HG03103 (cell line): Measurements from ENCODE around the gene NCKAP5.
A peak's percentile ranks its signal among the peaks of the same experiment; 100 is the strongest.

Source experiments
- ATAC-seq: cut with Tn5 transposase; IDR thresholded peaks from one replicate; pipeline ENCODE4 v1.9.1; 2021; ENCODE audit warnings: low read depth; ENCODE audit not compliant: unreplicated experiment

NCKAP5 gene

DNA sequence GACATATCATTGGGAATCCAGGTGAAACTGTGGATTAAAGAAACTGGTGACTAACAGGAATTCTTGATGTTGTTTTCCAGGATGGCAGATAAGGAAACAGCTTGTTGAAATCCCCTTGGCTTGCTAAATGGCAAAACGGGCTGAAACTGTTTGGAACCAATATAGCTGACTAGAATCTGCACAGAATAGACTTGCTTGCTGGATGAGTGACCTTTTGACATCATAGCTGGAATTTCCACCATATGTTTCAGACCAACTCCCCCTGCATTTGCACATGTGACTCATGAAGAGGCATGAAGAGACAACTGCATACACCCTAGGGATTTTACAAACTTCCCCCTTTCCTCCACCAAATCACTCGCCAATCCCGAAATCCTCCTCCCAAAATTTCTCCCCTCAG lies 810.6 kb downstream of the NCKAP5 start:
- no peak for ATAC-seq

DNA sequence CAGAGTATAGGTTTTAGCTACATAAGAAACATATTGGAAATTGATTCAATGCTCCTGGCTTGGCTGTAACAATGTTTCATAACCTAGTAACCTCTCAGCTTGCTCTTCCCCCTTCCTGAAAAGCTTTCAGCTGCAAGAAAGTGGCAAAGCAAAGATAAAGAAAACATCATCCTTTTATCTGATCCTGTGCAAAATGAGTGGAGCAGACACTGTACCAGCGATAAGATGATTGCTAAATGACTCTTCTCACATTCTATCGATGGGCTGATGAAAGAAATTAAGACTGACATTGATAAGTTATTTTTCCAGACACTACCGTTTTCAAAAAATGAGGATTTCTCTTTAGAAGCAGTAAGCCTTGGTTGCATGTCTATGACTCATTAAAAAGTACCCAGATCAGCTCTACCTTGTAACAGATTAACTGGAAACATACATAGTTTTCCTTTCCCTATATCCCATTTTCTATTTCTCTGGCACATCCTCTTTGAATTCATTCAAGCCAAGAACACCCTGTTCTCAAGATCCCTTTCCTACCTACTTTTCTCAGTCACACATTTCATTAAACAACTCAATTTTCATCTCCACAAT lies 811.2 kb downstream of the NCKAP5 start:
- ATAC-seq = no peak

DNA sequence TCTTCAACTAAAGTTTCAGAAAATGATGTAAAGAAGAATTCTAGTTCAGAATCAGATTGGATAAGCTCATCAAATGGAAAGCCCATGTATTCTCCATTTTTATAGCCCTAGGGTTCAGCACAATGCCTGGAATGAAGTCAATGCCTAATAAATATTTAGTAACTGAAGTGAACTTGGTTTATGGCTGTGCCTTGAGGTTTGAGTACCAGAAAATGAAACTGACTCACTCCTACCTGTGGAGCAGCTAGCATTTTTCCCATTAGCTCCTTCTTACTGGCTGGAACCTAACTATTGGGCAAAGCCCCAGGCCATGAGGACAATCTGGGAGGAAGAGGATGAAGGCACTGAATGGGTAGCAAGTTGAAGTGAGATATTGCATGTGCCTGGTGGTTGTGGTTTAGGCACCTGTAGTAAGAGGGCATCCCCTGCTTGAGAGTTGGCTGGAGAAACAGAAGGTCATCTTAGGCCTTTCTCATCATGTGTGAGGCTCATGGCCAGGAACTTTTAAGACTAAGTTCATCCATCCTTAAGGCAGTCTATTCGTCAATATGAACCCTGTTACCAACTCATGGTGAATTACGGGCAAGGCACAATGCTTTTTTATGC lies 813.3 kb downstream of the NCKAP5 start:
- no peak for ATAC-seq

DNA sequence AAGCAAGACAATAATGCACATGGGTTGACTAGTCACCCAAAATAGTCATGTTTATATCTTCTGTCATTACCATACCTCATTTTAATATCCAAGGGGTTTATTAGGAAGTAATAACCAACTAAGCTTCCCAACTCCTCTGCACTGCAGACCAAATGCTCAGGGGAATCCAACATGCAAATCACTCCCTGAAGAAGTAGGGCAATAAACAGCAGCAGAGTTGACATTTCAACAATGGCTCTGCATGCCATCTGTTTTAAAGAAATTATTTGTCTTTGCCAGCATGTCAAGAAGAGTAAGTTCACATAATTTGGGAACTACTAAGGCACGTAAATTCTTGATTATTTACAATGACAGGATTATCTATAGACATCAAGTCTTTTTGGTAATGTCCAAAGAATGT lies 813.9 kb downstream of the NCKAP5 start:
- ATAC-seq = no peak

DNA sequence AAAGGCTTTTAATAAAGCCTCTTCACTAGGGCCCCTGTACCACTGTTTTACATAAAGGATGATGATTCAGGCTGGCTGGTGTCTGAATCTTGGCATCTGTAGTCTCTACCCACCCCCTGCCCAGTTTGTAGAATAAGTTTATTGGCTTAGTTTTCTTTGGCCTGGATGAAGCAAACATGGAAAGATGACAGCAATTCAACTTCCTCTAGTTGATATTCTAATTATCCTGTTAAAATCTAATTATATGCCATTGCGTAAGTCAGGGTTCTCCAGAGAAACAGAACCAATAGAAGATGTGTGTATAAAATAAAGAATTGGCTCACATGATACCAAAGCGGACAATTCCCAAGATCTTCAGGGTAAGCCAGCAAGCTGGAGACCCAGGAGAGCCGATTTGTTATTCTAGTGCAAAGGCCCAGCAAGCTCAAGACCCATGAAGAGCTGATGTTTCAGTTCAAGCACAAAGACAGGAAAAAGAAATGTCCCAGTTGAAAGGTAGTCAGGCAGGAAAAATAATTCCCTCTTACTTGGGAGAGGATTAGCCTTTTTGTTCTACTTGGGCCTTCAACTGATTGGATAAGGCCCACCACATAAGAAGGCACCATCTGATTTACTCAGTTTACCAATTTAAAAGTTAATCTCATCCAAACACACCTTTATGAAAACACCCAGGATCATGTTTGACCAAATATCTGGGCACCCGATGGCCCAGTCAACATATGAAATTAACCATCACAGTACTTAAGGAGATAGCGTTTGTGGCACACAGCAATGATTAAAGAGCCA lies 815.6 kb downstream of the NCKAP5 start:
- no peak for ATAC-seq

DNA sequence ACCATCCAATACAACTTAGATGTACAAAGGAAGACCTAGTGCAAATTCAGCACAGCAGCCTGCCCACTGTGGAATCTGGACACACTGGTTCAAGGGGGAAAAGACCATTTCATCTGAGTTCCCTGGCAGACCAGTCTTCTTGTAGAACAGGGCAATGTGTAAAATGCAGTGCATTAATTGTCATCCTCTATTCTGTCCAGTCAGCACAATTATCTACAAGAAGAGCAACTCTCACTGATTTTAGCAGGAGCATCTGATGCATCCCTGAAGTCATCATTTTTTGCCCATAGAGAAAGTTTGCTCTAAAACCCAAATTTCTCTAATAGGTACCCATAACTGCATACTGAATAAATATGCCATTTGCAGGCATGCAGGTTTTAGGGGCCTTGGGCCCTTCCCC lies 816.4 kb downstream of the NCKAP5 start:
- ATAC-seq = no peak

DNA sequence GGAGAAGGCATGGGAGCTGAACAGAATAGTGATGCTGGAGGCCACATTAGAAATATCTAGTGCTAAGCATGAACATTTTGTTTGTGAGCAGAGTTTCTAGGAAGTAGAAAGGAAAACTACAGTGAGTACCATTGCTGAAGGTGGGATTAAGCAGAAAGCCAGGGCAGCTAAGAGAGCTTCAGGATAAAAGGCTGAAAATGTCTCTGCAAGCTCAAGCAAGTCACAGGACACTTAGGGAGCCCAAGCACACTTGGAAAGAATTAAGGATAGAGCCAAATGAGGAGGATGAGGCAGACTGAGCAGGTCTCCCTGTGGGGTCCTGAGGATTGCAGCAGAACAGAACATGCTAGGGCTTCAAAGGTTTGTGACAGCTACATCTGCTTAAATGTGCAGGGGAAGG lies 817.7 kb downstream of the NCKAP5 start:
- ATAC-seq = no peak

DNA sequence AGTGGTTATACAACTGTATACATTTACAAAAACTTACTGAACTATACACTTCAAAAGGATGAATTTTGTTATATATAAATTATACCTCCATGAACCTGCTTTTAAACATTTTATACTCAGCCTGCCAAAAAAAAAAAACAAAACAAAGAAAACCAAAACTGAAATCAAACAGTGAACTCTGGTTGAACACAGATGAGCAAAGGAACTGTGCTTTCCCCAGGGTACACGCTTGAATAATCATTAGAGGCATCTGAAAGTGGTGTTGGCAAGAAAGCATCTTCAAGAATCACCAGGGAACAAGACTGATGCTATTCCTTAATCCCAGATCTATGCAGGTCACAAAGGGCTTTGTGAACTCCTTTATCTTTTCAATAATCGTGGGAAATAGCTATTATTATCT lies 821.2 kb downstream of the NCKAP5 start:
- peak; percentile 66 for ATAC-seq

DNA sequence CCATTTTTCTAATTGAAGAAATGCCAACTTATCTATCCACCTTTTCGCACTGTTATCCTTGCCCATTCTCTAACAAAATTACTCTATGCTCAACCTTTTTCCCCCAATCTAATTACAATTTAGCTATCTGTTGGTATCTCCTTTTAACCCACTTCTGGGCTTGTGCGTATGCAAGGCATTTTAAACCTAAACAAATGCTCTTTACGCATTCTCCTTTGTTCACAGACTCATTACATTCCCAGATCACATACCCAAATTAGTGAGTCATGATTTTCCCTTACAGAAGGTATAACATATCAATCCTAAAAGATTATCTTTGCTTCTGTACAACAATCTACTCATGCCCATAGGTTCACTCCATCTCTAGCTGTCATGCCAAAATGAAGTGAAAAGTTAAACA lies 826.5 kb downstream of the NCKAP5 start:
- no peak for ATAC-seq

DNA sequence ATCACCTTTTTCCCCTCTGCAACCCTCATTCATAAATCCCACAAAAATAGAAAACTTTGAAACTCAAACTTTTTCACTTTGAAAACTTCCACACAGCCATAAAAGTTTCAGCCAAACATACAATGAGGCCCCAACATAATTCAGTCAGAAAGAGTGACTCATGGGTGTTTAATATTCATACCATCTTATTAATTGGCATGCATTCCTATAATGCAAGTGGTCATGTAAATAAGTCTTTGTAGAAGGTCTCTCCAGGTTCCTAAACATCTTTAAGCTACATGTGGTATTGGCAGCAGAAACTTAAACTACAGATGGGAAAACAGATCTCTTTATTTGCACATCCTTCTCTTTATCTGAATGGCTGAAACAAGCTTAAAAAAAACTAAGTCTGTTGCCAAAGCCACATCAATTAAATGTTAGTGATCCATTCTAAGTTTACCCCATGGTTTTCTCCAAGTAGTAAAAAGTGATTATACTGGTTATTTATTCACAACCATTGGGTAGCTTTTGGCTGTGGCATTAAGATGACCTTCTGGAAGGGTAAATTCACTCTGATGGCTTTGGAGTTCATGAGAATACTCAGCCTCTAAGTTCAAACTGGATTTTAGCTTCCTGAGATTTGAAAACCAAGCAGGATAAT lies 828.1 kb downstream of the NCKAP5 start:
- ATAC-seq = no peak

DNA sequence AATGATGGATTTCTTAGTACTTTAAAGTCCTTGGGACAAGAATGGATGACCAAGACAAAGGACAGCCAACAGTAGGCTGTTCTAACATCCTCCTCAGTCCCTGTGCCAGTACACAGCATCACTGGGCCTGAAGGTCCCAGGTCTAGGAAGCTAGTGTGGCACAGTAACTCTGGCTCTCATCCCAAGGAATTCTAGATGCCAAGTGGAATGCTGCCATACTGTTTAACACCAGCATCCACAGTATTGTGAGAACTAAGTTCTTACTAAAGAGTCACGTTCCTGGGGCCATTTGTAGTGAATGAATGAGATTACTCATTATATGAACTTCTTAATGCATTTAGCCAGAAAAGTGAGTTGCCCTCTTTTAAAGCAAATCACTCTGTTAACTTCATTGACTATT lies 830.0 kb downstream of the NCKAP5 start:
- no peak for ATAC-seq

DNA sequence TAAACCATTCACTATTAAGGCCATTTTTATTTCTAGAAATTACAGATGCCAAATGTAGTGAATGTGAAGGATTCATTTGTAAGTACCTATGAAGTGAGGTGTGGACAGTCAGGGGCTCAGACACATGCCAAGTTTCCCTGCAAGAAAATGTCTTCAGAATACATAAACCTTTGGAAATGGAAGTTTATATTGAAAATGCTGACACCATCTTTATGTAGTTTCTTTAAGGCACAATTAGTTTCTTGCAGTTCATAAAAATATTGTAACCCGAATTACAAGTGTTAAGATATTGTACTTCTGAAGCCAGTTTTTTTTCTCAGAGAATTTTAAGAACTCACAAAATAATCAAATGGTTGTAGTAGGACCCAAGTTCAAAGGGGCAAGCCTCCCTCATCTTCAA lies 832.2 kb downstream of the NCKAP5 start:
- ATAC-seq = no peak

DNA sequence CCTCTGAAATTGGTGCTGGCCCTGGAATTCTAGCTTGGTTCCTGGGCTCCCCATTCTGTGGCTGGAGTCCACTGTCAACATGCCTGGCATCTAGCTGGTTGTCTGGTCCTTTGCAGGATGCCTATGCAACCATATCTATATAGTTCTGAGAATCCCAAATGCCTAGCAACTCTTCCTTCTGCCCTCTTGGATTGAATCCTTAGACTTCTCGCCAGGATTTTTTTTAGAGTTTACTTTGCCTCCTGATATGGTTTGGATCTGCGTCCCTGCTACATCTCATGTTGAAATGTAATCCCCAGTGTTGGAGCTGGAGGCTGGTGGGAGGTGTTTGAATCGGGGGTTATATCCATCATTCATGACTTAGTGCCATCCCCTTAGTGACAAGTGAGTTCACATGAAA lies 833.3 kb downstream of the NCKAP5 start:
- no peak for ATAC-seq

DNA sequence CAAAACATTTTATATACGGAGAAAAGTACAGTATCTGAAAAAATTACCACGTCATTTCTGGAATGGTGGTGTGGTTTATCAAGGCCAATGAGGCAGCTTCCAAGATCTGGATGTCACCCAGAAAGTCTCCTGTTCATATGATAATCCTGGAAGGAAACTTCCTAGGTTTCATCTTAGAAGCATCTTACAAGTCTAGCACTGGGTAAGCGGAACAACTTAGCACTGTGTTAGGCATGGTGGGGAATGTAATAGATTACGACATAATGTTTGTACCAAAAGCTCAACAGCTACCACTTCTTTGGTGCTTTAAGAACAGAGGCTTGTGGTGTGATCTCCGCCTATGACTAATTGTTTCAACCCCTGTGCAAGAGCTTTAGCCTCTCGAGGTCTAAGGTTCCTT lies 835.2 kb downstream of the NCKAP5 start:
- ATAC-seq = no peak

DNA sequence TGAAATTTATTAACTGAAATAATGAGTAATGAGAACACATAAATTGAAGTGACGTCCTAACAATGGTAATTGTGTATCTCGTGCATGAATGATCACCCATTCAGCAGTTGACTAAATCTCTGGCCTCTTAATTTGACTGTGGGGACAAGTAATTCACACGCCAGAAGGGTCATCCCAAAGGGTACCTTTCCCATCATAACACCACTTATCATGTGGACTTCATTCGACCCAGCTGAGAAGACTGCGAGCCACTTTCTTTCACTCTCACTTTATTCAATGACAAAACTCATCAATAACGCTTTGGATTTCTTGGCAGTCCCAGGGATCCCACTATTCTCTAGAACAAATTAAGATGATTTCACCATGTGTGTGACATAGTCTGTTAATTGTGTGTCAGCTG lies 835.6 kb downstream of the NCKAP5 start:
- ATAC-seq = no peak

DNA sequence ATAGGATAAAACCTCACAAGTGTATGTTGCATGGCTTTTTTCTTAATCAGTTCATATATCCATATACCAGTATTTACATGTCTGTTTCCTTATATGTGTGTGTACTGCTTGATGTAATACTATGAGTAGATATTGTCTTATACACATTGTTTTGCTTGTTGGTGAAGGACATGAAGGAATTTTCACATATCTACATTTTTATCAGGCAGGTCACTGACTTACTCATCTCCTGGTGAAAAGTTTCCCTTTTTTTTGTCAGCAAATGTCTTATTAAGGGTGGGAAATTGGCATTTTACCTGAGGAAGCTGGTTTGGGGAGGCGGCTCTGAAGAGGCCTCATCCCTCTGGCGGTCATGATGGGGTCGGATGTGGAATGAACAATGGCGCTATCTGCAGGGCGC lies 836.8 kb downstream of the NCKAP5 start:
- ATAC-seq = no peak

DNA sequence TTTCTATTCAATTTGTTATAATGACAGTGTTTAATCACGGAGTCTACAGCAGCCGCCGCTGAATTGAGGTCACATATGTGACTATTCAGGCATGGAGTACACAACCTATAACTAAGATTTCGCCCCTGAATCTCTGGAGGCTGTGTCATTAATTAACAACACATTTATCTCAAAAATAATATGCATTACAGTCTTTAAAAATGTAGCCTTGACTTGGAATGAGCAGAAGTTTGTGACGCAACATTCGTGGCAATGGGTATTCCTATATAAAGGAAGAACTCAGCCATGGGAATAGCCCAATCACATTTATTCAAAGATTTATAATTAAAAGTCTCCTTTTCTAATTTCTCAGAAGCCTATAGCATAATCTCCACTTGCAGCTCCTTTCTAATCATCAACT lies 837.7 kb downstream of the NCKAP5 start:
- no peak for ATAC-seq

DNA sequence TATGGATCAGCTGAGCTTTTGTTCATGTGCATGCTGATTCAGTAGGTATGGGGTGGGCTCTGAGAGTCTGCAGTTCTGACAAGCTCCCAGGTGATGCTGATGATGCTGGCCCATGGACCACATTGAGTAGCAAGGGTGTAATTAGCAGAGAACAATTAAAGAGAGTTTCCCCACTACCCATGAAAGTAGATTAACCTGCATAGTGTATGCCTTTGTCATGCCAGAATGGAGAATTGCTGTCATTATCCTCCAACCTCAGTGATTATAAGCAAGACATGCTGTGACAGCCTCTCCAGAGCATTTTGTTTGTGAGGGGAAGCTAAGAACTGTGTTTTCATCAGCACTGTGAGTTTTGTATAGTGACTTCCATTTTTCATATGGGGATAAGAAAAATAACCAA lies 838.7 kb downstream of the NCKAP5 start:
- ATAC-seq = no peak

DNA sequence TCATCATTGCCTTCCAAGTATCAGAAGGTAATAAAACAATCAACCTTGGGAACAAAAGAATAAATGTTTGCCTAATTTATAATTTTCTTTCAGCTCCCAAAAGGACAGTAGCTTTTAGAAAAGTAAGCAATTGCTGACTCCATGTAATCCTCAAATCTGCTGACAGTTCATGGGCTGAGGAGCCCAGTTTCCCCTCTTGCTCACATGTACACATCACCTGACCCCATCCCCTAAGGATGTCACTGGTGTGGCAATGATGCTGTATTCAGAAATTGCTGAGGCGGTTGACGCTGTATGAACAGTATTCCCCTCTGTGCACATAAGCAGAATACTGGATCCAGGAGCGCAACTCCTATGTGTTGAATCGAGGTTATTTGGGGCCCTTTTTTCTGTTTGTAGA lies 842.1 kb downstream of the NCKAP5 start:
- ATAC-seq = no peak

DNA sequence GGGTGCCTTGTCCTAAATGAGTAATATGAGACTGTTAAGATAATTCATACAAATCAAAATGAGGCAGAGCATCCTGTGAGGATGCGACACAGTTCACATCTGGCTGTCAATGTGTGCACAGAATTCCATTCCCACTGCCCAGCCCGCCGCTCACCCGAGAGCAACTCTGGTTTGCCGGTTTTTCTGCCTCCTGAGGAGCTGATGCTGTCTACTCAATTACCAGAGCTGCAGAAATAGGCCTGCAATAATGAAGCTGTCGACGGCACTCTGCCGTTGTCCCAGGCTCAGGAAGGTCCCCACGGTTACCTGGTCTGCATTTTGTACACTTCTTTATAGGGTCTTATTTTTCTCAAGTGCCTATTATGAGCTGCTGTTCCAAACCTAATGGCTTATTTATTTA lies 842.5 kb downstream of the NCKAP5 start:
- no peak for ATAC-seq

DNA sequence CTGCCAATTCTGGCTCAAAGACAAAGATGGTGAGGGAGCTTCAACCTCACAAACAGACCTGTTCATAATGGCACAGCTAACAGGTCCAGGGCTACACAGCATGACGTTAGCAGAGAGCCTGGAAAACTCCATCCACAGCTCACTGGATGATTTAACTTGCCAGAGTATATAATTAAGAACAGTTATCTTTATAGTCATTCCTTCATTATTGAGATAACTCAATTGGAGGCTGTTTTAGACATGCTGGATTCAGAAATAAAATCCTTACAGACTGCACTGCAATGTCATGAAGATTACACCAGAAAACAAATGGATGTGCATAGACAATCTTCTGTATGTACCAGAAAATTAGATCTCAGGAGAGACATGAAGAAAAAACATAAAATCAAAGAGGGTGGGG lies 843.1 kb downstream of the NCKAP5 start:
- ATAC-seq = no peak

DNA sequence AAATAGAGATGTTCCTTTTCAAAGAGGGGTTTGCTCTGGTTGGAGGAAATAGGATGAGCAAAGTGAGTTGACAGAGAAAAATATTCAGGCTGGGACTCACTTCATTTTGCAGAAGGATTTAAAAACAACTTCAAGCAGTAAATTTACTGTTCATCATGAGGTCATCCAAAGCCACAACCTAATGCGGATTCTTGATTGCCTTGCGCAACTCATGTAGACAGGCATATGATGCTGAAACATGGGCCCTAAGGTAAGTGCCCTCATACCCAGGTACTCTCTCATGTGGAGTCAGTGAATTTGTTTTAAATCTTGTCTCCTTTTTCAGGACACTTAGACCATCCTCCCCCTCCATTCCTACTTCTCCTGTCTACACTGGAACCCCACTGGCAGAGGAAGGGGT lies 846.3 kb downstream of the NCKAP5 start:
- no peak for ATAC-seq
